Smooth muscle cell (in vitro differentiated cells): Measurements from ENCODE around the gene SIL1. TPM values are rescaled to one million over a fixed set of nuclear protein-coding genes. Genes with fewer than 3 reads are reported as not detected.
"Not testable (repeated sequence)": the region's sequence is repeated elsewhere in the genome, so short reads cannot be mapped to it uniquely, and the experiment has no call there.

Experiments
- DNase-seq: peaks from one replicate; lab custom pipeline; 2025; ENCODE audit not compliant: unreplicated experiment; lab: John Stamatoyannopoulos, UW
- H2AFZ ChIP-seq: fragments of 200-600 bp; sonication (generic); 2 replicates; pipeline ENCODE4 v1.6.0; 2016; ENCODE audit warnings: antibody characterized with exemption, low read depth, mild to moderate bottlenecking
- H3F3A ChIP-seq: fragments of 200-600 bp; sonication (generic); 2 replicates; pipeline ENCODE4 v1.6.0; 2017; ENCODE audit warnings: antibody characterized with exemption, low read depth
- H3K27ac ChIP-seq: fragments of 200-600 bp; sonication (generic); 2 replicates; pipeline ENCODE4 v1.5.1; 2016; ENCODE audit warnings: low read depth, mild to moderate bottlenecking
- H3K27me3 ChIP-seq: fragments of 200-600 bp; sonication (generic); 2 replicates; pipeline ENCODE4 v1.6.1; 2016; ENCODE audit warnings: low read depth, mild to moderate bottlenecking
- H3K36me3 ChIP-seq: fragments of 200-600 bp; sonication (generic); 2 replicates; pipeline ENCODE4 v1.5.1; 2016; ENCODE audit warnings: low read depth
- H3K4me1 ChIP-seq: fragments of 200-600 bp; sonication (generic); 2 replicates; pipeline ENCODE4 v1.5.1; 2016; ENCODE audit warnings: low read depth
- H3K4me2 ChIP-seq: fragments of 200-600 bp; sonication (generic); 2 replicates; pipeline ENCODE4 v1.6.0; 2016; ENCODE audit warnings: mild to moderate bottlenecking
- H3K4me3 ChIP-seq: fragments of 200-600 bp; sonication (generic); 2 replicates; pipeline ENCODE4 v1.5.1; 2016; ENCODE audit warnings: mild to moderate bottlenecking
- H3K79me2 ChIP-seq: fragments of 200-600 bp; sonication (generic); 2 replicates; pipeline ENCODE4 v1.6.0; 2016; ENCODE audit warnings: low read depth, mild to moderate bottlenecking
- H3K9ac ChIP-seq: fragments of 200-600 bp; sonication (generic); 2 replicates; pipeline ENCODE4 v1.6.0; 2016; ENCODE audit warnings: low read depth
- H3K9me3 ChIP-seq: fragments of 200-600 bp; sonication (generic); replicated peaks from 2 replicates; pipeline ENCODE4 v1.5.1; 2016; ENCODE audit warnings: low read depth
- H4K20me1 ChIP-seq: fragments of 200-600 bp; sonication (generic); 2 replicates; pipeline ENCODE4 v1.6.0; 2016; ENCODE audit warnings: low read depth
- CTCF ChIP-seq: fragments of 200-600 bp; sonication (generic); IDR thresholded peaks from 2 replicates; pipeline ENCODE4 v1.5.1; 2017; ENCODE audit warnings: borderline replicate concordance, mild to moderate bottlenecking, antibody characterized with exemption; ENCODE audit not compliant: insufficient read depth, poor library complexity, severe bottlenecking
- WGBS: methylation state at CpG from one replicate; pipeline ENCODE4 v1.1.7; 2016; ENCODE audit warnings: low lambda C conversion rate; 5-methylcytosine and 5-hydroxymethylcytosine counted together
- polyA plus RNA-seq: library from polyadenylated mRNA; unstranded; fragments of >200 nt; fragmentation: Nextera tagmentation; extraction: Ambion mirVana; gene quantifications from 2 replicates; pipeline ENCODE4 v1.2.1, GENCODE V29; 2016
- total RNA-seq: library from RNA; depleted of rRNA; stranded (reverse); fragments of >200 nt; gene quantifications from 2 replicates; pipeline ENCODE4 v1.2.3, GENCODE V29; 2014

The SIL1 gene
- total and polyA plus RNA-seq, 2 experiments from 2014 or later, result 45.5 to 119 TPM

- Histone ChIP-seq H3K79me2 (peaks cover 44% of the 10 kb centered on the region), H3K36me3 (no peaks in the 10 kb centered on the region), H3K4me2 (peak overlapping the region; percentile 36), H3K27ac (peak overlapping the region; percentile 73), H3K4me1 (peaks cover 30% of the 10 kb centered on the region), H3K9me3 (no peaks in the 10 kb centered on the region), H3F3A (no peaks in the 10 kb centered on the region), H3K4me3 (no peak overlapping the region), H3K27me3 (no peaks in the 10 kb centered on the region), H4K20me1 (peaks cover 58% of the 10 kb centered on the region), H3K9ac (peak overlapping the region; percentile 11), H2AFZ (peak overlapping the region; percentile 7)
- 41% methylated on average over 1 of the region's 1 CpG for WGBS
- no peak for TF ChIP-seq CTCF
- no peak for DNase-seq
Observed at GRCh38 chr5:139178935-139179334, 19.2 kb downstream of the SIL1 start.

GRCh38 chr5:139178589-139178917, 19.6 kb downstream of the SIL1 start:
- Histone ChIP-seq H2AFZ (peak overlapping the region; percentile 7), H3K27me3 (no peaks in the 10 kb centered on the region), H3K4me2 (peak overlapping the region; percentile 36), H3K36me3 (no peaks in the 10 kb centered on the region), H3K4me1 (peaks cover 30% of the 10 kb centered on the region), H3K9me3 (no peaks in the 10 kb centered on the region), H3K27ac (peak overlapping the region; percentile 73), H3K4me3 (no peak overlapping the region), H3K9ac (peak overlapping the region; percentile 11), H4K20me1 (peaks cover 56% of the 10 kb centered on the region), H3K79me2 (peaks cover 47% of the 10 kb centered on the region), H3F3A (no peaks in the 10 kb centered on the region)
- WGBS, result 30% methylated on average over 3 of the region's 3 CpGs
- TF ChIP-seq CTCF, result no peak
- no peak for DNase-seq

GRCh38 chr5:139177809-139178588, 20.2 kb downstream of the SIL1 start:
- H3K9me3 ChIP-seq, result no peaks in the 10 kb centered on the region
- H3K4me3 ChIP-seq, result no peak overlapping the region
- no peak overlapping the region for H3K9ac ChIP-seq
- no peak for TF ChIP-seq CTCF
- H3K27me3 ChIP-seq, result no peaks in the 10 kb centered on the region
- H3K4me1 ChIP-seq, result peaks cover 30% of the 10 kb centered on the region
- H3K27ac ChIP-seq, result peak overlapping the region; percentile 73
- H2AFZ ChIP-seq, result peak overlapping the region; percentile 7
- H3K79me2 ChIP-seq, result peaks cover 52% of the 10 kb centered on the region
- WGBS, result 73% methylated on average over 1 of the region's 1 CpG
- H4K20me1 ChIP-seq, result peaks cover 51% of the 10 kb centered on the region
- no peaks in the 10 kb centered on the region for H3F3A ChIP-seq
- H3K36me3 ChIP-seq, result no peaks in the 10 kb centered on the region
- H3K4me2 ChIP-seq, result peak overlapping the region; percentile 36
- no peak for DNase-seq

- not testable (repeated sequence) for H3K4me2 ChIP-seq, H3K9ac ChIP-seq, H3K4me3 ChIP-seq, DNase-seq, H2AFZ ChIP-seq, H3F3A ChIP-seq, H3K36me3 ChIP-seq, H3K27ac ChIP-seq, H3K27me3 ChIP-seq, H3K9me3 ChIP-seq
- WGBS, result 98% methylated on average over 9 of the region's 9 CpGs
- Histone ChIP-seq H4K20me1 (peaks cover 43% of the 10 kb centered on the region), H3K4me1 (peaks cover 28% of the 10 kb centered on the region), H3K79me2 (peaks cover 58% of the 10 kb centered on the region)
Observed at GRCh38 chr5:139177281-139177680, 20.9 kb downstream of the SIL1 start.

GRCh38 chr5:139174382-139174781, 23.8 kb downstream of the SIL1 start:
- not testable (repeated sequence) for H3K27me3 ChIP-seq, H3K4me2 ChIP-seq, H3K9ac ChIP-seq, H3K36me3 ChIP-seq, H3K4me3 ChIP-seq, H3K27ac ChIP-seq, H2AFZ ChIP-seq, H3F3A ChIP-seq, DNase-seq, H3K9me3 ChIP-seq
- 93% methylated on average over 1 of the region's 1 CpG for WGBS
- Histone ChIP-seq H4K20me1 (peaks cover 19% of the 10 kb centered on the region), H3K4me1 (peaks cover 15% of the 10 kb centered on the region), H3K79me2 (peaks cover 42% of the 10 kb centered on the region)
